Gastroesophageal sphincter (tissue), 4 donors: ENCODE measurements around the gene CRTC3. TPM values are rescaled to one million over a fixed set of nuclear protein-coding genes. Genes with fewer than 3 reads are reported as not detected.

Experiments used
- ATAC-seq: fragments of 150-250 bp; one replicate; pipeline ENCODE4 v1.9.1; 2016; ENCODE audit warnings: mild to moderate bottlenecking, moderate library complexity
- H3K27ac ChIP-seq, 4 donors: fragments of 200-600 bp; sonication (generic) in 3 of 4; 1 replicate in 3 of 4; 2 replicates in 1 of 4; pipeline ENCODE4 v1.5.1; 2016 to 2019
- H3K27me3 ChIP-seq: fragments of 200-600 bp; sonication (generic); one replicate; pipeline ENCODE4 v1.5.1; 2019
- H3K36me3 ChIP-seq, 2 donors: fragments of 200-600 bp; sonication (generic); one replicate each; pipeline ENCODE4 v1.5.1; 2019; ENCODE audit warnings: control low read depth in 1 of 2
- H3K4me1 ChIP-seq, 3 donors: fragments of 200-600 bp; sonication (generic); 1 replicate in 2 of 3; 2 replicates in 1 of 3; pipeline ENCODE4 v1.5.1; 2016 to 2019; ENCODE audit warnings: control low read depth in 2 of 3
- H3K4me3 ChIP-seq, 2 donors: fragments of 200-600 bp; sonication (generic); one replicate each; pipeline ENCODE4 v1.5.1; 2019; ENCODE audit warnings: mild to moderate bottlenecking in 1 of 2, moderate library complexity in 1 of 2
- H3K9me3 ChIP-seq, 3 donors: fragments of 200-600 bp; sonication (generic); one replicate each; pipeline ENCODE4 v1.5.1; 2017 to 2019; ENCODE audit warnings: control low read depth in 2 of 3
- CTCF ChIP-seq, 4 experiments: fragments of 200-600 bp in 2 of 4; fragments of 450-650 bp in 2 of 4; sonication (generic) in 1 of 4; IDR thresholded peaks; one replicate each; pipeline ENCODE4 v1.5.1; 2017 to 2019; ENCODE audit warnings: antibody characterized with exemption in 4 of 4, mild to moderate bottlenecking in 2 of 4, moderate library complexity in 2 of 4
- EP300 ChIP-seq: sonication (generic); formaldehyde crosslinking; IDR thresholded peaks from one replicate; pipeline ENCODE4 v1.6.1; 2017; ENCODE audit warnings: antibody characterized with exemption, mild to moderate bottlenecking
- POLR2A ChIP-seq, 2 donors: fragments of 450-650 bp; IDR thresholded peaks; one replicate each; pipeline ENCODE4 v1.6.1; 2017; ENCODE audit warnings: antibody characterized with exemption in 2 of 2, mild to moderate bottlenecking in 2 of 2, moderate library complexity in 1 of 2
- POLR2AphosphoS5 ChIP-seq: sonication (generic); formaldehyde crosslinking; IDR thresholded peaks from one replicate; pipeline ENCODE4 v1.6.1; 2017; ENCODE audit warnings: antibody characterized with exemption
- WGBS, 2 donors: methylation state at CpG; one replicate each; pipeline ENCODE4 v1.1.5; 2018; ENCODE audit warnings: low coverage in 1 of 2; 5-methylcytosine and 5-hydroxymethylcytosine counted together
- total RNA-seq, 4 donors: library from RNA; depleted of rRNA; stranded (reverse); fragments of >200 nt; gene quantifications; one replicate each; pipeline ENCODE4 v1.1.0, GENCODE V29; 2016

The CRTC3 gene
- total RNA-seq, 4 donors from 2014 or later: 44.5 to 68.6 (median 65.6) TPM

GRCh38 chr15:90642464-90643300 is 113.0 kb downstream of the CRTC3 start:
- H3K4me3 ChIP-seq: no peak overlapping the region
- H3K9me3 ChIP-seq: no peaks in the 10 kb centered on the region
- TF ChIP-seq EP300: no peak
- TF ChIP-seq POLR2AphosphoS5: no peak
- no peak for TF ChIP-seq POLR2A (IDR thresholded peaks at IDR 0.05)
- TF ChIP-seq CTCF (IDR thresholded peaks at IDR 0.05): no peak
- H3K36me3 ChIP-seq: peaks cover 0 to 77% of the 10 kb centered on the region in 2 donors
- 90% methylated on average over 6 of the region's 30 CpGs; no CpG with 5 or more reads in 1 of the 2 donors for WGBS, 2 donors
- peaks cover 0 to under 1% (median 0%) of the 10 kb centered on the region in 3 donors for H3K4me1 ChIP-seq
- no peaks in the 10 kb centered on the region for H3K27me3 ChIP-seq
- no peak overlapping the region for H3K27ac ChIP-seq
- ATAC-seq: no peak

DNA sequence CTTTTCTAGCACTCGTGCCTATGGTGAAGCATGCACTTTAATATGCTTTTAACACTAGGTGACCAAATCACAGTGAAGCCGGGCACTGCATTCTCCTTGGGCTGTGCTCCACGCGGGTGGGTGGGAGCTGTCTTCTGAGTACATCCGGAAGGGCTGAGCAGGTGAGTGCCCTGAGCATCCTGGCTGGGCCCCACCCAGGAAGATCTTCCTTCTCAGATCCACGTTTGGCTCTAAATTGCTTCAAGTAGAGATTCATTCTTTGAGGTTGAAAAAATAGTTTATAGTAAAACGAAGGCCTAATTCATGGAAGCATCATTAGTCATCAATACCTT is 113.5 kb downstream of the CRTC3 start:
- H3K4me1 ChIP-seq: peaks cover 0 to 7% (median 2%) of the 10 kb centered on the region in 3 donors
- H3K27ac ChIP-seq: no peak overlapping the region
- H3K9me3 ChIP-seq: no peaks in the 10 kb centered on the region
- no peak for TF ChIP-seq CTCF (IDR thresholded peaks at IDR 0.05)
- TF ChIP-seq POLR2AphosphoS5: no peak
- H3K27me3 ChIP-seq: no peaks in the 10 kb centered on the region
- no peak overlapping the region for H3K4me3 ChIP-seq
- no peak for ATAC-seq
- peaks cover 0 to 71% of the 10 kb centered on the region in 2 donors for H3K36me3 ChIP-seq
- 90 to 98% methylated on average over 2 to 7 of the region's 7 CpGs for WGBS, 2 donors

- 76 to 83% methylated on average over 1 to 7 of the region's 8 CpGs for WGBS, 2 donors
- no peak overlapping the region for H3K4me3 ChIP-seq
- ATAC-seq: no peak
- H3K27ac ChIP-seq: no peak overlapping the region
- TF ChIP-seq CTCF (IDR thresholded peaks at IDR 0.05) (no peak), EP300 (no peak), POLR2A (IDR thresholded peaks at IDR 0.05) (no peak), POLR2AphosphoS5 (no peak)
- H3K4me1 ChIP-seq: peaks cover 0 to 17% (median 3%) of the 10 kb centered on the region in 3 donors
- H3K36me3 ChIP-seq: peaks cover 0 to 59% of the 10 kb centered on the region in 2 donors
- H3K27me3 ChIP-seq: no peaks in the 10 kb centered on the region
- H3K9me3 ChIP-seq: no peaks in the 10 kb centered on the region
Measured at GRCh38 chr15:90644526-90644925, 114.8 kb downstream of the CRTC3 start.

GRCh38 chr15:90644952-90645725 is 115.4 kb downstream of the CRTC3 start:
- Histone ChIP-seq H3K4me1 (peaks cover 0 to 18% (median 3%) of the 10 kb centered on the region in 3 donors), H3K9me3 (no peaks in the 10 kb centered on the region), H3K4me3 (no peak overlapping the region), H3K27ac (peak overlapping the region in 1 of 4 donors; percentile 17), H3K27me3 (no peaks in the 10 kb centered on the region), H3K36me3 (peaks cover 0 to 53% of the 10 kb centered on the region in 2 donors)
- WGBS, 2 donors: 75 to 81% methylated on average over 4 to 8 of the region's 9 CpGs
- TF ChIP-seq POLR2A (IDR thresholded peaks at IDR 0.05) (no peak), POLR2AphosphoS5 (no peak), CTCF (IDR thresholded peaks at IDR 0.05) (no peak), EP300 (no peak)
- ATAC-seq: no peak
